ENCODE results near the gene ITPR2.

The ITPR2 gene

DNA sequence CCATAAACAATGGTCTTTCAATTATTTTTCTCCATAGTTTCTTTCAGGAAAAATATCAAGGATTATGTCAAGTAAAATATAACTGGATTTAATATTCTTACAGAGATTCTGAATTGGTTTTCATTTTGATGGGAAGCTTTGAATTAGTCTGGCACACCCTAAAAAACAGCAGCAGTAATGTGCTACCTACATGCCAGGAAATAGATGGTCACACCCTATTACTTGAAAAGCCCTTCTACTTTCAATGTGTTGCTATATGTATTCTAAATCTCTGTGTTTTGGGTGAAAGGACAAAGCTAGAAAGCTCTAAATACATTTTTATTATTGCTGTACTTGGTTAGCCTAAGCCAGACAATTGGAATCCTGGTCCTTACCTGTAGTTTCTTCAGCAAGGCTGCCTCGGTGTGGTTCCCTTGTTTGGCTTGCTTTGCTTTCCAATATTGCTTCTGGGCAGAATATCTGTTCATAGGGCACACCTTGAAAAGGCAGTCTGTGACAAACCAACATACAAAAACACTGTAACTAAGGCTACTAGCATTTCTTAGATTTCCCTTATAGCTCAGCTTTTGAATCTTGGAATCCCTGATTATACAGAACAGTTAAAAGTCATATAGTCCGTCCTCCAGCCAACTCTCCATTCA lies 107.6 kb downstream of the ITPR2 start:
- Histone ChIP-seq H3K27ac (ENCODE audit: low read length) (no peak overlapping the region), H3K79me2 (ENCODE audit: low read length) (peaks cover 5% of the 10 kb centered on the region; the same call in 1 of the 2 replicates), H4K20me1 (ENCODE audit: insufficient read depth, low read length) (no peaks in the 10 kb centered on the region), H3K4me1 (ENCODE audit: low read length) (peaks cover 22% of the 10 kb centered on the region), H3K36me3 (replicated peaks; ENCODE audit: insufficient read depth, low read length) (no peaks in the 10 kb centered on the region), H3K9me3 (replicated peaks; ENCODE audit: insufficient read depth, low read length) (no peaks in the 10 kb centered on the region), H3K4me2 (ENCODE audit: low read depth, low read length) (no peak overlapping the region), H3K27me3 (replicated peaks; ENCODE audit: insufficient read depth, low read length) (no peaks in the 10 kb centered on the region), H2AFZ (ENCODE audit: low read length) (no peak overlapping the region), H3K4me3 (ENCODE audit: low read length) (no peak overlapping the region), H3F3A (ENCODE audit: insufficient read depth, low read length) (0 out of 2 replicates have a peak, but pooled peaks cover 5% of the 10 kb centered on the region), H3K9ac (ENCODE audit: low read length) (no peak overlapping the region), H3K9me2 (replicated peaks; ENCODE audit: insufficient read depth, low read length) (no peaks in the 10 kb centered on the region)
- DNase-seq: no peak
- TF ChIP-seq, protein P1, sequence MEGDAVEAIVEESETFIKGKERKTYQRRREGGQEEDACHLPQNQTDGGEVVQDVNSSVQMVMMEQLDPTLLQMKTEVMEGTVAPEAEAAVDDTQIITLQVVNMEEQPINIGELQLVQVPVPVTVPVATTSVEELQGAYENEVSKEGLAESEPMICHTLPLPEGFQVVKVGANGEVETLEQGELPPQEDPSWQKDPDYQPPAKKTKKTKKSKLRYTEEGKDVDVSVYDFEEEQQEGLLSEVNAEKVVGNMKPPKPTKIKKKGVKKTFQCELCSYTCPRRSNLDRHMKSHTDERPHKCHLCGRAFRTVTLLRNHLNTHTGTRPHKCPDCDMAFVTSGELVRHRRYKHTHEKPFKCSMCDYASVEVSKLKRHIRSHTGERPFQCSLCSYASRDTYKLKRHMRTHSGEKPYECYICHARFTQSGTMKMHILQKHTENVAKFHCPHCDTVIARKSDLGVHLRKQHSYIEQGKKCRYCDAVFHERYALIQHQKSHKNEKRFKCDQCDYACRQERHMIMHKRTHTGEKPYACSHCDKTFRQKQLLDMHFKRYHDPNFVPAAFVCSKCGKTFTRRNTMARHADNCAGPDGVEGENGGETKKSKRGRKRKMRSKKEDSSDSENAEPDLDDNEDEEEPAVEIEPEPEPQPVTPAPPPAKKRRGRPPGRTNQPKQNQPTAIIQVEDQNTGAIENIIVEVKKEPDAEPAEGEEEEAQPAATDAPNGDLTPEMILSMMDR (IDR thresholded peaks at IDR 0.05; ENCODE audit: low read length): no peak
- no peak for TF ChIP-seq EZH2 (optimal IDR thresholded peaks at IDR 0.05; ENCODE audit: low read depth, low read length)
- no peak for TF ChIP-seq EZH2phosphoT487 (IDR thresholded peaks at IDR 0.05; ENCODE audit: low read length)

DNA sequence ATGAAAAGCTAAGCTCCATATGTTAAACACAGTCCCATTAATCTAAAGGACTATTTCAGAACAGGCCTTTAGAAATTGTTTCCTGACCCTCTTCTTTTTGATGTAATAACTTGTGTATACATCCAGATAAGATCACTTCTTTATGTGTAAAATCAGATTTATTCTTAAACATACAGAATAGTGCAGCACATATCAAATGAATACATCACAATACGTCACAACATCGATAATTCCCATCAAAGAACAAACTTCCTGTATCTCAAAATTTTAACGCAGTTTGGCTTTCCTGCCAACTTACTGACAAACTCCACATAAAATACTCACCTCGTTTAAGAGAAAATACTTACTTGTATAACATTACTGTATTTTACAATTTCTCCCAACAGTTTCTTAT lies 108.7 kb downstream of the ITPR2 start:
- Histone ChIP-seq H3K4me3 (ENCODE audit: low read length) (no peak overlapping the region), H4K20me1 (ENCODE audit: insufficient read depth, low read length) (no peaks in the 10 kb centered on the region), H3K4me1 (ENCODE audit: low read length) (peaks cover 14% of the 10 kb centered on the region), H3K9me3 (replicated peaks; ENCODE audit: insufficient read depth, low read length) (no peaks in the 10 kb centered on the region), H3K9ac (ENCODE audit: low read length) (no peak overlapping the region), H3K36me3 (replicated peaks; ENCODE audit: insufficient read depth, low read length) (no peaks in the 10 kb centered on the region), H3F3A (ENCODE audit: insufficient read depth, low read length) (0 out of 2 replicates have a peak, but pooled peaks cover 5% of the 10 kb centered on the region), H3K4me2 (ENCODE audit: low read depth, low read length) (no peak overlapping the region), H3K79me2 (ENCODE audit: low read length) (peaks cover 5% of the 10 kb centered on the region; the same call in 1 of the 2 replicates), H3K27ac (ENCODE audit: low read length) (no peak overlapping the region), H3K9me2 (replicated peaks; ENCODE audit: insufficient read depth, low read length) (no peaks in the 10 kb centered on the region), H2AFZ (ENCODE audit: low read length) (no peak overlapping the region), H3K27me3 (replicated peaks; ENCODE audit: insufficient read depth, low read length) (no peaks in the 10 kb centered on the region)
- TF ChIP-seq EZH2phosphoT487 (IDR thresholded peaks at IDR 0.05; ENCODE audit: low read length): no peak
- TF ChIP-seq, protein P1 (IDR thresholded peaks at IDR 0.05; ENCODE audit: low read length): no peak
- no peak for TF ChIP-seq EZH2 (optimal IDR thresholded peaks at IDR 0.05; ENCODE audit: low read depth, low read length)
- no peak for DNase-seq

DNA sequence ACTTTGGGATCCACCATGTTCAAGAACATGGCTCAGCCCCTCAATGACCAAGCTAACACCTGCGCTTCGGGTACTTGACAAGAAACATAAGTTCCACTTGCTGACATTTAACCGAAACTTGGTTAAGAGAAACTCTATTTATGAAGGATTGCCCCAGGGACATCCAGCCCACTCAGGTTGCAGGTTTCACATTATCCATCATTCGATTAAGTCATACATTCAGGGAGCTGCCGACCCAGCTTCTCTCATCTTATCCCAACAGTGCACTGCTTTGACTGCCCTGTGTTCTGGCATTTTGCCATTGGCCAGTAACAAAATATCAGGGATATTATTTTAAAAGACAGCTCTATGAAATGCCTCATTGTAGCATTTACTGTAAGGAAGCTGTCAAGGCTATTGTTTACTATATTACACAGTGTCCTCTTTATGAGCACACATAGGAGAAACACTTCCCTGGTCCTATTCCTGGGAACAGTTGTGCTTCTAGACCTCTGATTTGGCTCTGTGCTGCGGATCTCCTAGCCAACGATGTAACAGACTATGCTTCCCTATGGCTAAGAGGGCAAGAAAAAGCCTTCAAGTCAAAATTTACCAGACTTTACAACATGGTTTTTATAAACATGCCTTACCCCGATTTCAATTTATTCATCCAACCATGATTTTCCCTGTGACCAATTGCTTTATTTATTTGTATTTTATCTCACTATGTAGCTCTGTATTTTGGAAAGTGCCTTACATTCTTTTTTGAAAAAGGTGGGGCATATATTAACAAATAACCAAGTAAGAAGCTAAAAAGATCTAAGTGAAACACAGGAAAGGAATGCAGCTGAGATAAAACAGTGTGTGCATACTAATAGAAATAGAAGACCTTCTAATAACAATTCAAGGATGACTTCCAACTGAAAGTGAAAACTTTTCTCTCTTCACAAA lies 109.3 kb downstream of the ITPR2 start:
- no peak overlapping the region for H3K9ac ChIP-seq (ENCODE audit: low read length)
- 0 out of 2 replicates have a peak, but pooled peaks cover 5% of the 10 kb centered on the region for H3F3A ChIP-seq (ENCODE audit: insufficient read depth, low read length)
- no peaks in the 10 kb centered on the region for H3K27me3 ChIP-seq (replicated peaks; ENCODE audit: insufficient read depth, low read length)
- H3K4me3 ChIP-seq (ENCODE audit: low read length): no peak overlapping the region
- H2AFZ ChIP-seq (ENCODE audit: low read length): no peak overlapping the region
- no peak for TF ChIP-seq EZH2phosphoT487 (IDR thresholded peaks at IDR 0.05; ENCODE audit: low read length)
- TF ChIP-seq, protein P1 (IDR thresholded peaks at IDR 0.05; ENCODE audit: low read length): no peak
- no peak for TF ChIP-seq EZH2 (optimal IDR thresholded peaks at IDR 0.05; ENCODE audit: low read depth, low read length)
- DNase-seq: peak; percentile 66
- peaks cover 14% of the 10 kb centered on the region for H3K4me1 ChIP-seq (ENCODE audit: low read length)
- peak overlapping the region; percentile 23; the same call in 1 of the 2 replicates for H3K27ac ChIP-seq (ENCODE audit: low read length)
- H3K9me3 ChIP-seq (replicated peaks; ENCODE audit: insufficient read depth, low read length): no peaks in the 10 kb centered on the region
- H3K36me3 ChIP-seq (replicated peaks; ENCODE audit: insufficient read depth, low read length): no peaks in the 10 kb centered on the region
- H3K79me2 ChIP-seq (ENCODE audit: low read length): peaks cover 5% of the 10 kb centered on the region; the same call in 1 of the 2 replicates
- no peaks in the 10 kb centered on the region for H3K9me2 ChIP-seq (replicated peaks; ENCODE audit: insufficient read depth, low read length)
- no peaks in the 10 kb centered on the region for H4K20me1 ChIP-seq (ENCODE audit: insufficient read depth, low read length)
- H3K4me2 ChIP-seq (ENCODE audit: low read depth, low read length): peak overlapping the region; percentile 32; the same call in 1 of the 2 replicates

All from MM.1S (cell line).